ENCODE measurements around the gene B9D1.

The B9D1 gene

GRCh38 chr17:19388791-19389785 is 26.6 kb upstream of the B9D1 start:
- no peak for DNase-seq

GRCh38 chr17:19387921-19388521 is 25.5 kb upstream of the B9D1 start:
- no peak for DNase-seq

GRCh38 chr17:19386974-19387920 is 24.7 kb upstream of the B9D1 start, which contains the start of gene MFAP4:
Gene MFAP4, minus strand, starts transcription at chr17:19387190. Its CDS starts 35 bp downstream, at chr17:19387155.
- peak in 22 of 56 donors; percentile 24 to 73 (median 40) for DNase-seq

- no peak for DNase-seq
Observed at GRCh38 chr17:19386051-19386929, 23.8 kb upstream of the B9D1 start.

DNA sequence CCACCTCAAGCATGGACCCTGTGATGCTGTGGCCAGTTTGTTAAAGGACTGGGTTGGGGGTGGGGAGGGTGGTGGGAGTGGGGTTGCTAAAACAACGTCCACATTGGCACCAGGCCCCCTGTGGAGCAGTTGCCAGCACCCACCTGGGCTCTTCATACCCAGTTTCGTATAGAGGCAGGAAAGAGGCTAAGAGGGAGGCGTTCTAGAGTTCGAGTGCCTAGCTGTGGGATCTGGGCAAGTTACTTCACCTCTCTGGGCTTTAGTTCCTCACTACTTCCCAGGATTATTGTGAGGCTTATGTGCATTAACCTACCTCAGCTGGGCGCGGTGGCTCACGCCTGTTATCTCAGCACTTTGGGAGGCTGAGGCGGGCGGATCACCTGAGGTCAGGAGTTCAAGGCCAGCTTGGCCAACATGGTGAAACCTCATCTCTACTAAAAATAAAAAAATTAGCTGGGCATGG is 23.0 kb upstream of the B9D1 start:
- no peak for DNase-seq

DNA sequence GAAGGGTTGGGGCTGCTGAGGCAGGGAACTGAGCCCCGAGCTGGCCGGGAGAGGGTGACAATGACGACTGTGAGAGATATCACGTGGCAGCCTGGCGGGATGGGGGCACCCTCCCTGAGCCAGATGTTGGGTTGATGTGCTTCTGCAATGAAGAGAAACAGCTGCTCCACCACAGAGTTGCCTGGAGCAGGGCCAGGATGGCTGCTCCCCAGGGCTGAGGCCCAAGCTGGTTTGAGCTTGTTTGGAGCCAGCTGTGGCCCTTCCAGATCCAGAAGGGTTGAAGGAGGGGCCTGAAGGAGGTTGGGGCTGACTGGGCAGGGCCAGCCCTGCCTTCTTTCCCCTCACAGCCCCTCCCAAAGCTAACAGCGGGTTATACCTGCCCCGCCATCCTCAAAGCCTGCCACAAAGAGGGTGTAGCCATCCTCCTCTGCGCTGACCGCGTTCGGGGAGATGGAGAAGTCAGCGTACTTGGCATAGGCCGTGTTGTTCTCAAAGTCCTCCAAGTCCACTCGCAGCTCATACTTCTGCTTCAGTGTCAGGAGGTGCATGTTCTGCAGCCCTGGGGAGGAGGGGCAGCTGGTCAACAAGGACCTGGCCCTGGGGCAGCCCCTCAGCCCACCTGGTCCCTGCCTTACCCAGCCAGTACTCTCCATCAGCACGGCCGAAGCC is 22.3 kb upstream of the B9D1 start:
- DNase-seq = peak in 50 of 56 donors; percentile 19 to 97 (median 78)

DNA sequence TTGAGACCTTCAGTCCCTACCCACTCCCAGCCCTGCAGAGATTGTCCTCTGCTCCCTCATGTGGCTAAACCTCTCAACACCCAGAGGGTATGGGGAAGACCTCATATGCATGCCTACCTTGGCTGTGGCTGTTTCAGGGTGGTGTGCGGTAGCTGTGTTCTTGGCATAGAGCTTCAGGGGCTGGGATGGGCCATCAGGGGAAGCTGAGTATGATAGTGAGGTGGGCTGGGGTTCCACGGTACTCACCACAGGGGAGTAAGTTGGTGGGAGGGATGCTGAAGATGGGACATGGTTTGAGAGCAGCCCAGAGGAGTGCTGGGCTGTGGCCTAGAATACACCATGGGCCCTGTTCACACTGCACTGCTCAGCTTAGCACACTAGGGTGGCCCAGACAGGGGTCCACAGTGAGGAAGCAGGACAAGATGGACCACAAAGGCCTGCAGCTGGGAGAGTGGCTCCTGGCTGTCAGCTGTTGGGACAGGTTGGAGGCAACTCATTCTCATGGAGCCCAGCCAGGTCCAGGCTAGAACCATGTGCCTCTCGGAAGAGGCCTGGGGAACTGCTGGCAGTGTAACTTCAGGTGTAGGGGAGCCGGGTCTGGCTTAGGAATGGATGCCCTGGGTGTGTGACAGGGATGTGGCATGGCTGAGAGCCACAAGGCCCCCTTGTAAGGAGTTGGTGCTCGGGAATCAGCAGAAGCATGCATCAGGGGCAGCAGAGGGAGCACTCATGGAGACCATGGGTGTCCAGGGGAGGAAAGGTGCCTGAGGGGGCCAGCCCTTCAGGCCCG is 21.4 kb upstream of the B9D1 start:
- DNase-seq = no peak

- no peak for DNase-seq
Observed at GRCh38 chr17:19382531-19383444, 20.3 kb upstream of the B9D1 start.

- DNase-seq = no peak
Observed at GRCh38 chr17:19381741-19382444, 19.4 kb upstream of the B9D1 start.

DNA sequence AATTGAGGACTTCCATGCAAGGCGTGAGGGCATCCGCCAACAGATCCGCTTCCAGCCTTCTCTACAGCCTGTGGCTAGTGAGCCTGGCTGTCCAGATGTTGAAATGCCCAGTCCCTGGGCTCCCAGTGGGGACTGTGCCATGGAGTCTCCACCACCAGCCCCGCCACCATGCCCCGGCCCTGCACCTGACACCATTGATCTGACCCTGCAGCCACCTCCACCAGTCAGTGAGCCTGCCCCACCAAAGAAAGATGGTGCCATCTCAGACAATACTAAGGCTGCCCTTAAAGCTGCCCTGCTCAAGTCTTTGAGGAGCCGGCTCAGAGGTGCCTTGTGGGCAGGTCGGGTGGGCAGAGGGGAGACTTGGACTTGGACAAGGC is 18.8 kb upstream of the B9D1 start:
- DNase-seq = no peak

DNA sequence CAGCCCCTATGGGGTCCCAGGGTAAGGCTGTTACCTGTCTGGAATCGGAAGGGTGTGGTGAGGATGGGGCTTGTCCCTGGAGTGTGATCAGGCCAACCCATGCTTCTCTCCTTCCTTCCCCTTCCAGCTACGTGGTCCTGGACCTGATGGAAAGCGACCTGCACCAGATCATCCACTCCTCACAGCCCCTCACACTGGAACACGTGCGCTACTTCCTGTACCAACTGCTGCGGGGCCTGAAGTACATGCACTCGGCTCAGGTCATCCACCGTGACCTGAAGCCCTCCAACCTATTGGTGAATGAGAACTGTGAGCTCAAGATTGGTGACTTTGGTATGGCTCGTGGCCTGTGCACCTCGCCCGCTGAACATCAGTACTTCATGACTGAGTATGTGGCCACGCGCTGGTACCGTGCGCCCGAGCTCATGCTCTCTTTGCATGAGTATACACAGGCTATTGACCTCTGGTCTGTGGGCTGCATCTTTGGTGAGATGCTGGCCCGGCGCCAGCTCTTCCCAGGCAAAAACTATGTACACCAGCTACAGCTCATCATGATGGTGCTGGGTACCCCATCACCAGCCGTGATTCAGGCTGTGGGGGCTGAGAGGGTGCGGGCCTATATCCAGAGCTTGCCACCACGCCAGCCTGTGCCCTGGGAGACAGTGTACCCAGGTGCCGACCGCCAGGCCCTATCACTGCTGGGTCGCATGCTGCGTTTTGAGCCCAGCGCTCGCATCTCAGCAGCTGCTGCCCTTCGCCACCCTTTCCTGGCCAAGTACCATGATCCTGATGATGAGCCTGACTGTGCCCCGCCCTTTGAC is 18.2 kb upstream of the B9D1 start:
- no peak for DNase-seq

GRCh38 chr17:19379361-19380065 is 17.0 kb upstream of the B9D1 start:
- no peak for DNase-seq

DNA sequence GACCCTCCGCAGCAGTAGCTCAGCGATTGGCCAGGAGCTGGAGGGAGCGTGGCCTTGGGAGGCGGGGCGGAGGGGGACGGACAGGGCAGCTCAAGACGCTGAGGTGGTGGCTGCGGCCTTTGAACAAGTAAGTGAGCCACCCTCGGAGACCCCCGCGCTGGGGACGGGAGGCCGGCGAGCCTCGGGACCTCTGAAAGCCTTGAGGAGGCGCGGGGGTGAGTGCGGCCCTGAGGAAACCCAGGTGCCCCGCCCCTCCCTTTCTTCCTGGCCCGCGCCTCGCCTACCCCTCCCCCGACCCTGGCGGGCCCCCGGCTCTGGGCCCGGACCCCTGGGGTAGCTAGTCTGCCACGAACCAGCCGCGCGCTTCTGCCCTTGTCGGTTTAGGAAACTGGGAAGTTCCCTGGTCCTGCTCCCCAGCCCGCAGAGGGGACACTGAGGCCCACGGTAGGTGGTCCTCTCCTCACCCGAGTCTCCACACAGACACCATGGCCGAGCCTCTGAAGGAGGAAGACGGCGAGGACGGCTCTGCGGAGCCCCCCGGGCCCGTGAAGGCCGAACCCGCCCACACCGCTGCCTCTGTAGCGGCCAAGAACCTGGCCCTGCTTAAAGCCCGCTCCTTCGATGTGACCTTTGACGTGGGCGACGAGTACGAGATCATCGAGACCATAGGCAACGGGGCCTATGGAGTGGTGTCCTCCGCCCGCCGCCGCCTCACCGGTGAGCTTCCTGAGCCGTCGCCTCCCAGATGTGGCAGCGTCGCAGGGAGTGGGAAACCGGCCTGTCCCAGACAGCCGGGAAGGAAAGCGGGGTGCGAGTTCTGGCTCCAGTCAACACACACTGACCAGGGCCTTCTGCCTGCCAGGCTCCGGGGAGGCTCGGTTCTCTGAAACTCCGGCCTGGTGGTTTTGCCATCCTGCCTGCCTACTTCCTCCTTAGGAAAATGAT is 16.2 kb upstream of the B9D1 start, which contains the start of gene MAPK7:
MAPK7 (plus strand) TSS at position 83 of the 945 bp plus-strand sequence; CDS start at position 486, 403 bp downstream.
- no peak for DNase-seq
